HEK293 (cell line): ENCODE results near the gene DLK1.

Experiments used
- CTCF ChIA-PET: fragments of 350-600 bp; formaldehyde crosslinking; extraction: SDS; loops from one replicate; lab custom pipeline; 2021; ENCODE audit warnings: antibody characterized with exemption; lab: Yijun Ruan, JAX
- POLR2A ChIA-PET: fragments of 300-600 bp; formaldehyde crosslinking; extraction: SDS; loops from one replicate; lab custom pipeline; 2020; ENCODE audit warnings: antibody characterized with exemption, inconsistent platforms; lab: Yijun Ruan, JAX
- H3K27ac ChIP-seq: fragments of 200-500 bp; sonication (Bioruptor generic); 2 replicates; pipeline ENCODE4 v1.5.1; 2014; ENCODE audit warnings: low read depth, low read length, control low read depth, inconsistent platforms; ENCODE audit errors: extremely low read depth
- H3K36me3 ChIP-seq, 2 experiments: fragments of 200-500 bp in 1 of 2; sonication (Bioruptor generic) in 1 of 2; 1 replicate in 1 of 2; 2 replicates in 1 of 2; pipeline ENCODE4 v1.5.1; 2014 to 2017; ENCODE audit warnings: inconsistent platforms in 2 of 2, low read length in 2 of 2; ENCODE audit not compliant: control insufficient read depth in 2 of 2, insufficient read depth in 1 of 2
- H3K4me1 ChIP-seq: fragments of 200-500 bp; sonication (Bioruptor generic); 2 replicates; pipeline ENCODE4 v1.5.1; 2014; ENCODE audit warnings: mild to moderate bottlenecking, low read length, inconsistent platforms; ENCODE audit not compliant: control insufficient read depth, insufficient read depth
- H3K4me3 ChIP-seq: 2 replicates; pipeline ENCODE4 v1.5.1; 2011; ENCODE audit warnings: low read depth, mild to moderate bottlenecking, control low read depth, low read length, moderate library complexity
- H3K9me3 ChIP-seq: fragments of 200-500 bp; sonication (Bioruptor generic); 2 replicates; pipeline ENCODE4 v1.5.1; 2014; ENCODE audit warnings: low read depth, low read length, inconsistent platforms; ENCODE audit not compliant: control insufficient read depth, insufficient read depth
- GFI1B ChIP-seq: fragments of 450-650 bp; formaldehyde crosslinking; IDR thresholded peaks from 2 replicates; pipeline ENCODE4 v1.5.1; 2016; ENCODE audit warnings: missing biosample characterization, missing genetic modification characterization
- KLF9 ChIP-seq: fragments of 450-650 bp; formaldehyde crosslinking; IDR thresholded peaks from 2 replicates; pipeline ENCODE4 v1.5.1; 2016; ENCODE audit warnings: missing biosample characterization, missing genetic modification characterization, low read depth
- SETDB1 ChIP-seq: IDR thresholded peaks from one replicate; pipeline ENCODE4 v1.6.1; 2017; ENCODE audit warnings: mild to moderate bottlenecking, low read length, moderate library complexity, mixed read lengths; ENCODE audit not compliant: insufficient read length
- ZBTB20 ChIP-seq: fragments of 450-650 bp; formaldehyde crosslinking; IDR thresholded peaks from 2 replicates; pipeline ENCODE4 v1.5.1; 2016; ENCODE audit warnings: missing biosample characterization, missing genetic modification characterization
- ZBTB21 ChIP-seq: fragments of 450-650 bp; formaldehyde crosslinking; IDR thresholded peaks from 2 replicates; pipeline ENCODE4 v1.5.1; 2017; ENCODE audit warnings: missing biosample characterization, missing genetic modification characterization
- ZFP69B ChIP-seq: fragments of 450-650 bp; formaldehyde crosslinking; IDR thresholded peaks from 2 replicates; pipeline ENCODE4 v1.5.1; 2016; ENCODE audit warnings: missing biosample characterization, missing genetic modification characterization
- ZNF121 ChIP-seq: fragments of 450-650 bp; formaldehyde crosslinking; IDR thresholded peaks from 2 replicates; pipeline ENCODE4 v1.5.1; 2016; ENCODE audit warnings: missing biosample characterization, missing genetic modification characterization
- ZNF138 ChIP-seq: fragments of 450-650 bp; formaldehyde crosslinking; IDR thresholded peaks from 2 replicates; pipeline ENCODE4 v1.5.1; 2016; ENCODE audit warnings: missing biosample characterization, missing genetic modification characterization, borderline replicate concordance
- ZNF157 ChIP-seq: fragments of 450-650 bp; formaldehyde crosslinking; IDR thresholded peaks from 2 replicates; pipeline ENCODE4 v1.5.1; 2016; ENCODE audit warnings: missing biosample characterization, missing genetic modification characterization
- ZNF184 ChIP-seq: fragments of 450-650 bp; IDR thresholded peaks from 2 replicates; pipeline ENCODE4 v1.5.1; 2018; ENCODE audit warnings: missing biosample characterization, mild to moderate bottlenecking, missing genetic modification characterization
- ZNF19 ChIP-seq: fragments of 450-650 bp; formaldehyde crosslinking; IDR thresholded peaks from 2 replicates; pipeline ENCODE4; 2016; ENCODE audit warnings: missing biosample characterization, missing genetic modification characterization, low read depth
- ZNF239 ChIP-seq: fragments of 450-650 bp; formaldehyde crosslinking; IDR thresholded peaks from 2 replicates; pipeline ENCODE4 v1.5.1; 2016; ENCODE audit warnings: missing biosample characterization, missing genetic modification characterization
- ZNF335 ChIP-seq: fragments of 450-650 bp; formaldehyde crosslinking; conservative IDR thresholded peaks from 2 replicates; pipeline ENCODE4 v1.5.1; 2016; ENCODE audit warnings: missing biosample characterization, missing genetic modification characterization
- ZNF354C ChIP-seq: fragments of 450-650 bp; formaldehyde crosslinking; IDR thresholded peaks from 2 replicates; pipeline ENCODE4 v1.5.1; 2016; ENCODE audit warnings: missing biosample characterization, missing genetic modification characterization, low read depth, borderline replicate concordance
- ZNF585B ChIP-seq: fragments of 450-650 bp; formaldehyde crosslinking; IDR thresholded peaks from 2 replicates; pipeline ENCODE4 v1.5.1; 2016; ENCODE audit warnings: missing biosample characterization, missing genetic modification characterization
- ZNF623 ChIP-seq: fragments of 450-650 bp; formaldehyde crosslinking; IDR thresholded peaks from 2 replicates; pipeline ENCODE4 v1.5.1; 2016; ENCODE audit warnings: missing biosample characterization, missing genetic modification characterization
- ZNF624 ChIP-seq: fragments of 450-650 bp; formaldehyde crosslinking; IDR thresholded peaks from 2 replicates; pipeline ENCODE4 v1.5.1; 2017; ENCODE audit warnings: missing biosample characterization, missing genetic modification characterization
- ZNF654 ChIP-seq: fragments of 450-650 bp; formaldehyde crosslinking; IDR thresholded peaks from 2 replicates; pipeline ENCODE4 v1.5.1; 2016; ENCODE audit warnings: low read depth, missing biosample characterization, missing genetic modification characterization
- ZNF660 ChIP-seq: fragments of 450-650 bp; IDR thresholded peaks from 2 replicates; pipeline ENCODE4 v1.5.1; 2018; ENCODE audit warnings: missing biosample characterization, mild to moderate bottlenecking, missing genetic modification characterization
- ZNF664 ChIP-seq: fragments of 450-650 bp; formaldehyde crosslinking; IDR thresholded peaks from 2 replicates; pipeline ENCODE4 v1.5.1; 2016; ENCODE audit warnings: missing biosample characterization, missing genetic modification characterization
- ZSCAN4 ChIP-seq: fragments of 450-650 bp; formaldehyde crosslinking; IDR thresholded peaks from 2 replicates; pipeline ENCODE4 v1.5.1; 2017; ENCODE audit warnings: missing biosample characterization, missing genetic modification characterization
- TF ChIP-seq, protein P1 (sequence below): fragments of 450-650 bp; formaldehyde crosslinking; IDR thresholded peaks from 2 replicates; pipeline ENCODE4 v1.5.1; 2017; ENCODE audit warnings: missing biosample characterization, mild to moderate bottlenecking, missing genetic modification characterization, moderate library complexity

DLK1 gene

GRCh38 chr14:100770605-100771120 is 44.0 kb downstream of the DLK1 start:
- H3K4me1 ChIP-seq: no peaks in the 10 kb centered on the region
- H3K4me3 ChIP-seq: no peak overlapping the region
- no peaks in the 10 kb centered on the region for H3K36me3 ChIP-seq
- CTCF ChIA-PET: no interaction called here
- H3K9me3 ChIP-seq: no peaks in the 10 kb centered on the region
- no peak overlapping the region; the same call in 1 of the 2 replicates for H3K27ac ChIP-seq
- POLR2A ChIA-PET: no interaction called here
- TF ChIP-seq, protein P1, sequence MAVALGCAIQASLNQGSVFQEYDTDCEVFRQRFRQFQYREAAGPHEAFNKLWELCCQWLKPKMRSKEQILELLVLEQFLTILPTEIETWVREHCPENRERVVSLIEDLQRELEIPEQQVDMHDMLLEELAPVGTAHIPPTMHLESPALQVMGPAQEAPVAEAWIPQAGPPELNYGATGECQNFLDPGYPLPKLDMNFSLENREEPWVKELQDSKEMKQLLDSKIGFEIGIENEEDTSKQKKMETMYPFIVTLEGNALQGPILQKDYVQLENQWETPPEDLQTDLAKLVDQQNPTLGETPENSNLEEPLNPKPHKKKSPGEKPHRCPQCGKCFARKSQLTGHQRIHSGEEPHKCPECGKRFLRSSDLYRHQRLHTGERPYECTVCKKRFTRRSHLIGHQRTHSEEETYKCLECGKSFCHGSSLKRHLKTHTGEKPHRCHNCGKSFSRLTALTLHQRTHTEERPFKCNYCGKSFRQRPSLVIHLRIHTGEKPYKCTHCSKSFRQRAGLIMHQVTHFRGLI (tag by site-specific recombination): no peak
- TF ChIP-seq ZNF664 (tag by site-specific recombination) (no peak), GFI1B (tag by site-specific recombination) (no peak), ZBTB21 (tag by site-specific recombination) (no peak), ZBTB20 (tag by site-specific recombination) (no peak), KLF9 (tag by site-specific recombination) (no peak), ZNF157 (tag by site-specific recombination) (no peak), ZNF121 (no peak), ZNF138 (tag by site-specific recombination) (no peak), ZNF239 (tag by site-specific recombination) (no peak), ZNF184 (tag by site-specific recombination) (no peak)

DNA sequence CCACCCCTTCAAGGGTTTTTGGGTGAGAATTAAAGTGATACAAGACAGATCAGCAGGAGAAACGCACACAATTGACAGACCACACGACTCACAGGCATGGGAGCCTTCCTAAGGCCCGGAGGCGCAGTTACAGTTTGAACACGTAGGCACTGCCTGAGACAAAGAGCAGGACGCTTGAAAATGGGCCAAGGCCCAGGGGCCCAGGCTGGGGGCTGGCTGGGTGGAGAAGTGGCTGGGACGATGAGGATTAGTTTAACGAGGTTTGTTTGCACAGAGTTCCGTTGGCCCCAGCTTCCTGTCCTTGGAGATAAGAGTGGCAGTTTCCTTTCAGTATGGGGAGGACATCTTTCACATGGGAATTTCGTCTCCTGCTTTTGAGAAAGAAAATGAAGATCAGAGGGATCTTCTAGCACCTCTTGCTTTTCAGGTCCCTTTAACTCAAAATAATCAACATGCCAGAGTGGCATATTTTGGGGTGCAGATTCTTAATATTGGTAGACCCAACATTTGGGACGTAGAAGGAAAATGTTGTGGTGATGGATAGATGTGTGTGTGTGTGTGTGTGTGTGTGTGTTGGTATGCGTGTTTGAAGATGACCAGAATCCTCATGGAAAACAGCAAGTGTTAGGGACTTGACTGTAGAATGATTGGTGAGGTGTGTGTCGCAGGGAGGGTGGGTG is 44.6 kb downstream of the DLK1 start:
- POLR2A ChIA-PET: no interaction called here

GRCh38 chr14:100772607-100773165 is 46.0 kb downstream of the DLK1 start:
- H3K36me3 ChIP-seq: no peaks in the 10 kb centered on the region
- CTCF ChIA-PET: interaction anchor here (0.5 kb wide), 1 partner anchor 352 kb away, joined by 3 read pairs; no protein-coding TSS in a partner anchor
- no peak overlapping the region for H3K4me3 ChIP-seq
- no peaks in the 10 kb centered on the region for H3K9me3 ChIP-seq
- H3K27ac ChIP-seq: no peak overlapping the region
- no peaks in the 10 kb centered on the region for H3K4me1 ChIP-seq
- TF ChIP-seq ZNF354C (tag by site-specific recombination): no peak
- TF ChIP-seq ZNF19 (tag by site-specific recombination): no peak
- no peak for TF ChIP-seq ZNF623
- no peak for TF ChIP-seq ZNF660 (tag by site-specific recombination)
- no peak for TF ChIP-seq ZFP69B
- TF ChIP-seq ZSCAN4 (tag by site-specific recombination): no peak
- no peak for TF ChIP-seq ZNF585B (tag by site-specific recombination)
- no peak for TF ChIP-seq ZBTB20 (tag by site-specific recombination)
- TF ChIP-seq ZNF654 (tag by site-specific recombination): no peak
- TF ChIP-seq, all 188 proteins: peak for 0
- POLR2A ChIA-PET: no interaction called here

More for the DNA sequence above, 44.6 kb downstream of the DLK1 start:
- CTCF ChIA-PET: no interaction called here
- H3K4me1 ChIP-seq: no peaks in the 10 kb centered on the region
- no peak for TF ChIP-seq ZNF624 (tag by site-specific recombination)
- TF ChIP-seq SETDB1: peak; percentile 68
- TF ChIP-seq ZNF335: no peak
- H3K36me3 ChIP-seq: no peaks in the 10 kb centered on the region
- no peaks in the 10 kb centered on the region for H3K9me3 ChIP-seq
- H3K27ac ChIP-seq: no peak overlapping the region; the same call in 1 of the 2 replicates
- no peak overlapping the region for H3K4me3 ChIP-seq
